ENCODE results near the gene ATP9B. TPM values are rescaled to one million over a fixed set of nuclear protein-coding genes. Genes with fewer than 3 reads are reported as not detected.

Gene ATP9B, protein sequence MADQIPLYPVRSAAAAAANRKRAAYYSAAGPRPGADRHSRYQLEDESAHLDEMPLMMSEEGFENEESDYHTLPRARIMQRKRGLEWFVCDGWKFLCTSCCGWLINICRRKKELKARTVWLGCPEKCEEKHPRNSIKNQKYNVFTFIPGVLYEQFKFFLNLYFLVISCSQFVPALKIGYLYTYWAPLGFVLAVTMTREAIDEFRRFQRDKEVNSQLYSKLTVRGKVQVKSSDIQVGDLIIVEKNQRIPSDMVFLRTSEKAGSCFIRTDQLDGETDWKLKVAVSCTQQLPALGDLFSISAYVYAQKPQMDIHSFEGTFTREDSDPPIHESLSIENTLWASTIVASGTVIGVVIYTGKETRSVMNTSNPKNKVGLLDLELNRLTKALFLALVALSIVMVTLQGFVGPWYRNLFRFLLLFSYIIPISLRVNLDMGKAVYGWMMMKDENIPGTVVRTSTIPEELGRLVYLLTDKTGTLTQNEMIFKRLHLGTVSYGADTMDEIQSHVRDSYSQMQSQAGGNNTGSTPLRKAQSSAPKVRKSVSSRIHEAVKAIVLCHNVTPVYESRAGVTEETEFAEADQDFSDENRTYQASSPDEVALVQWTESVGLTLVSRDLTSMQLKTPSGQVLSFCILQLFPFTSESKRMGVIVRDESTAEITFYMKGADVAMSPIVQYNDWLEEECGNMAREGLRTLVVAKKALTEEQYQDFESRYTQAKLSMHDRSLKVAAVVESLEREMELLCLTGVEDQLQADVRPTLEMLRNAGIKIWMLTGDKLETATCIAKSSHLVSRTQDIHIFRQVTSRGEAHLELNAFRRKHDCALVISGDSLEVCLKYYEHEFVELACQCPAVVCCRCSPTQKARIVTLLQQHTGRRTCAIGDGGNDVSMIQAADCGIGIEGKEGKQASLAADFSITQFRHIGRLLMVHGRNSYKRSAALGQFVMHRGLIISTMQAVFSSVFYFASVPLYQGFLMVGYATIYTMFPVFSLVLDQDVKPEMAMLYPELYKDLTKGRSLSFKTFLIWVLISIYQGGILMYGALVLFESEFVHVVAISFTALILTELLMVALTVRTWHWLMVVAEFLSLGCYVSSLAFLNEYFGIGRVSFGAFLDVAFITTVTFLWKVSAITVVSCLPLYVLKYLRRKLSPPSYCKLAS
- 51.4 TPM for total RNA-seq

- FAIRE-seq (no peak), DNase-seq (ENCODE audit: low spot score in 2 of 2) (peak; percentile 99 to 100)
These were observed at the start of gene ATP9B for GRCh38 chr18:79068937-79069716. Gene ATP9B (plus strand): TSS chr18:79069394. CDS start chr18:79069411, 17 bp downstream.

GRCh38 chr18:79019881-79020280, 49.3 kb upstream of the ATP9B start:
- DNase-seq (ENCODE audit: low spot score in 2 of 2): no peak
- no peak for FAIRE-seq

- no peak for FAIRE-seq
- DNase-seq (ENCODE audit: low spot score in 2 of 2): no peak
These were observed 46.6 kb upstream of the ATP9B start for GRCh38 chr18:79022603-79023002.

DNA sequence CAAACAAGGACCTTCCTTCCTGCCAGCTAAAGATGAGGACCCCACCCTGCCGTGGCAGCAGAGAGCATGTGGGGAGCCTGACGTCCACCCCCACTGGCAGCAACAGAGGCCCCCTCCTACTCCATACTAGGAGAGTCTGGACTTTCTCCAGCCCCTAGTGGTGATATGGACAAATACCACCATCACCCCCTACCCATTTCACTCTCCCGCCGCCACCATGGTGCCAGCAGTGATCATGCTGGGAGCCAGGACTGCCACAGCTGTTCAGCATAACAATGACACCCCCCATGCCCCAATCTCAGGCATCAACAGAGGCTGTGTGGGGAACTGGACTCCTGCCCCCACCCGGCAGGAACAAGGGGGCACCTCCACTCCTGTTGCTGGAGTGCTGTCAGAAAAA, 42.7 kb upstream of the ATP9B start:
- no peak for DNase-seq (ENCODE audit: low spot score in 2 of 2)
- no peak for FAIRE-seq

- FAIRE-seq: no peak
These were observed 38.5 kb upstream of the ATP9B start for GRCh38 chr18:79030680-79031079.

DNA sequence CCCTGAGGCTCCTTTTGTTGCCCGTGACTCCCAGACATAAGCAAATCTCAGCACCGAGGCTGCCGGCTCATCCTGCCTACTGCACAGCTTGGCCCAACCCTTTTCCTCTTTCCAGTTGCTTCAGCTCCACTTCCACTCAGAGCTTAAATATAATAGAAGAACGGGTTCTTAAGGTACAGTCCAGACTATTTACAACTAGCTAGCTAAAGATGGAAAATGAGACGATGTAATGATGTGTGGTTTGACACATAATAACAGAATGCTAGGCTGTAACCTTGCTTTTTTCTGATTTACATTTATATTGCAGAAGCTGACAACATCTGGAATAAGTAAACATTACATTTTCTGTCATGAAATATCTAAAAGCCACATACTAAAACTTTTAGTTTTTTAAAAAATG, 26.9 kb upstream of the ATP9B start:
- DNase-seq (ENCODE audit: low spot score in 2 of 2): no peak
- no peak for FAIRE-seq

More at GRCh38 chr18:79030680-79031079, 38.5 kb upstream of the ATP9B start:
- no peak for DNase-seq (ENCODE audit: low spot score in 2 of 2)

GRCh38 chr18:79043288-79043687, 25.9 kb upstream of the ATP9B start:
- no peak for DNase-seq (ENCODE audit: low spot score in 2 of 2)
- no peak for FAIRE-seq

DNA sequence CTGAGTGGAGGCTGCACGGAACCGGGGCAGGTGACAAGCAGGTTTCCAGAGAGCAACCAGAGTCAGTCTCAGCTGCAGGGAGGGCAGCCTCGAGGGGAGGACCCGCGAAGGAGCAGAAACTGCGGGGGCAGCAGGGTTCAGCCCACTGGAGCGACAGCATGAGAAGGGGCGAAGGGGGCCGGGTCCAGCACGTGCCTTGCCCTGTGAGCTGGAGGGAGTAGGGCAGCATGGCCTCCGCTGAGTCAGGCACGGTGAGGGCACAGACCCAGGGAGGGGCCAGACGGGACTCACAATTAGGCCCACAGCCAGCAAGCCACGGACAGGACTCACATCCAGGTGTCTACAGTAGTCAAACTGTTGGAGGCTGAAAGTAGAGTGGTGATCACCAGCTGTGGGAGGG, 22.7 kb upstream of the ATP9B start:
- no peak for DNase-seq (ENCODE audit: low spot score in 2 of 2)
- no peak for FAIRE-seq

GRCh38 chr18:79047556-79048244, 21.5 kb upstream of the ATP9B start:
- DNase-seq (ENCODE audit: low spot score in 2 of 2): no peak
- FAIRE-seq: no peak

DNA sequence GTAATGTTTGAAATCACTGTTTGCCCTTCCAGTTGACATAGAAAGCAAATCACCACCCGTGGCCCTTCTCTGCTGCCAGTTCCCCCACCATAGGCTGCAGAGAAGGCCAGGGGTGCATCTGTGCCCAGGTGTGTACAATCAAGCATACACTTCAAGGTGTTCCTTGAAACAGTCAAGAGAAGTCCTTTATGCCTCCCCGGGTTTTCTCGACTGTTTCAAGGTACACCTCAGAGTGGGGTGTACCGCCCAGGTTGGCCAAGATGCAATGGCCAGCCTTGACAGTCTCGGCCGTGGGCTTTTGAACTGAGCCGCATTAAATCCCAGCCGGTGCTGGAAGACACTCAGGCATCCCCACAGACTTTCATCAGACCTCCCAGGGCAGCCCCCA, 21.0 kb upstream of the ATP9B start:
- DNase-seq (ENCODE audit: low spot score in 2 of 2) (no peak), FAIRE-seq (no peak)

- no peak for DNase-seq (ENCODE audit: low spot score in 2 of 2)
- FAIRE-seq: no peak
These were observed 19.7 kb upstream of the ATP9B start for GRCh38 chr18:79049506-79049905.

GRCh38 chr18:79050005-79050404, 19.2 kb upstream of the ATP9B start:
- no peak for FAIRE-seq
- no peak for DNase-seq (ENCODE audit: low spot score in 2 of 2)

DNA sequence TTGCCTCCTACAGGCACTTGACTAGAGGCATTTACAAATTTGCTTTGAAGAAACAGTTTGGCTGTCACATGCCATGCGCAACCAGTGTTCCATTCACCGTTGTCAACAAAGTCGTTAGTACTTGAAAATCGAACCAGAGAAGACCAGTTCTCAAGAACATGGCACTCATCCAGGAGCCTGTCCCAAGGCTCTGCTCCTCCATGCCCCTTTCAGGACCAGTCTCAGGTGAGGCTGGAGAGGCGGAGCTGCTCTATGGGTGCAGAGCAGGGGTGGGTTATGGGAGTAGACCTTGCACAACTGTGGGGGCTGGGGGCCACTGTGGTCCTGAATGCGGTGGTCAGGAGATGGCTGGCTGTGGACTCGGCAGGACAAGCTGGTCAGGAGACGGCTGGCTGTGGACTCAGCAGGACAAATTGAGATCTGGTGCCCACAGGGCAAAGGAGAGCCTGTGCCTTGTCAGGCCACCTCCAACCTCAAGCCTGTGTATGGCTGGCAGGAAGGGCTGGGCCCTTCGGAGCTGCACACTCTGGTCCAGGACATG, 12.3 kb upstream of the ATP9B start:
- FAIRE-seq (no peak), DNase-seq (ENCODE audit: low spot score in 2 of 2) (no peak)

DNA sequence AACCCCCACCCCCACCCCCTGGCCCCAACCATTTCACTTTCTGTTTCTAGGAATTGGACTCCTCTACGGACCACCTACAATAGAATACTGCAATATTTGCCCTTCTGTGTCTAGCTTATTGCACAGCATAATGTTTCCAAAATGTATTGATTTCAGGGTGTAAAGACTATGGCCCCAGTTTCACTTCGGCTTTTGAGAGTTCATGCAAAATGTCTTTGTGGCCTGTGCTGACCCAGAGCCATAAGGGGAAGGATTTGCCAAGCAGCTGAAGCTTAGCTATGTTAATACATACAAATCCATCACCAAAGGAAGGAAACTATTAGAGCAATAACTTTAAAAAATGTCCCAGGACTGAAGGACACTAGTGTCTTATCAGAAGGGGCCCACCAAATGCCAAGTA, 11.2 kb upstream of the ATP9B start:
- DNase-seq (ENCODE audit: low spot score in 2 of 2) (no peak), FAIRE-seq (no peak)

- no peak for DNase-seq (ENCODE audit: low spot score in 2 of 2)
These were observed 6.4 kb upstream of the ATP9B start for GRCh38 chr18:79062806-79063205.

DNA sequence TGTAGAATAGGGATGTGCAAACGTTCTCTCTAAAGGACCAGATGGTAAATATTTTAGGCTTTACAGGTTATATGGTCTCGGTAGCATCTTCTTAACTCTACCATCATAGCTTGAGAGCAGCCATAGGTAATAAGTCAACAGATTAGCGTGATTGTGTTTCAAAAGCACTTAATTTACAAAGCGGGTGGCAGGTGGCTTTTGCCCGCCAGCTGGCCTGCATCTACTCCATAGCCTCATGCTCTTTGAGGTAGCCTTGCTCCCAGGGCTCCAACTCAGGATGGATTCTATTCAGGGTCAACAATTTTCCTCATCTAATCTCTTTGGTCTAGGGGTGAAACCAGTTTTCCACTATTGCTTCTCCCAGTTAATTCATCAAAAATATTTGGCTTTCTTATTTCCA, 5.0 kb upstream of the ATP9B start:
- no peak for FAIRE-seq
- DNase-seq (ENCODE audit: low spot score in 2 of 2): no peak

More at GRCh38 chr18:79062806-79063205, 6.4 kb upstream of the ATP9B start:
- no peak for FAIRE-seq

GRCh38 chr18:79065802-79066201, 3.4 kb upstream of the ATP9B start:
- DNase-seq (ENCODE audit: low spot score in 2 of 2) (no peak), FAIRE-seq (no peak)

DNA sequence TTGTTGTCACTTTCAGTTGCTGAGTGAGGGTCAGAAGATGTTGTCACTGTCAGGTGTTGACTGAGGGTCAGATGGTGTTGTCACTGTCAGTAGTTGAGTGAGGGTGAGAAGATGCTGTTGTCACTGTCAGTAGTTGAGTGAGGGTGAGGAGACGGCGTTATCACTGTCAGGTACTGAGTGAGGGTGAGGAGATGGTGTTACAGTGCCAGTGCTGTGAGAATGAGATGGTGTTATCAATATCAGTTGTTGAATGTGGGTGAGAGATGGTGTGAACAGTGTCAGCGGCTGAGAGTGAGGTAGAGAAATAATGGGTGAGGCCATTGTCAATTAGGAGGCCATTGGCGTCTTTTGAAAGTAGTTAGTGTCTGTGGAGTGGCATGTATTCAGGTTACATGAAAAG, 1.6 kb upstream of the ATP9B start:
- DNase-seq (ENCODE audit: low spot score in 2 of 2): no peak
- FAIRE-seq: no peak

- DNase-seq (ENCODE audit: low spot score in 2 of 2) (no peak), FAIRE-seq (no peak)
These were observed 755 bp upstream of the ATP9B start for GRCh38 chr18:79068341-79068936.

All from frontal cortex (tissue), 4 donors.